HepG2 (cell line): ENCODE measurements around the gene MPC1. TPM values are rescaled to one million over a fixed set of nuclear protein-coding genes. Genes with fewer than 3 reads are reported as not detected.
A peak's percentile ranks its signal among the peaks of the same experiment; 100 is the strongest.

Experiments used
- CBFB ChIP-seq: sonication (generic); formaldehyde crosslinking; IDR thresholded peaks from 2 replicates; pipeline ENCODE4 v1.4.0; 2020; ENCODE audit warnings: missing genetic modification reagents
- GPN1 ChIP-seq: sonication (generic); formaldehyde crosslinking; IDR thresholded peaks from 2 replicates; pipeline ENCODE4 v1.5.1; 2020; ENCODE audit warnings: missing genetic modification reagents, borderline replicate concordance
- KDM2A ChIP-seq: sonication (generic); formaldehyde crosslinking; IDR thresholded peaks from 2 replicates; pipeline ENCODE4 v1.4.0; 2020; ENCODE audit warnings: low read depth, missing genetic modification reagents, borderline replicate concordance
- MAFF ChIP-seq: IDR thresholded peaks from 2 replicates; pipeline ENCODE4 v1.6.1; 2011; ENCODE audit warnings: low read depth, low read length, improper control_type of control experiment
- PLRG1 ChIP-seq: fragments of 450-650 bp; conservative IDR thresholded peaks from 2 replicates; pipeline ENCODE4 v1.6.1; 2016
- POLR2A ChIP-seq, 2 experiments: IDR thresholded peaks; 2 replicates each; pipeline ENCODE4 v1.6.1; 2011; ENCODE audit warnings: low read depth in 2 of 2, low read length in 2 of 2, mild to moderate bottlenecking in 1 of 2, moderate library complexity in 1 of 2; ENCODE audit not compliant: insufficient read depth in 1 of 2
- SIN3A ChIP-seq: IDR thresholded peaks from 2 replicates; pipeline ENCODE4 v1.6.1; 2011; ENCODE audit warnings: low read depth, mild to moderate bottlenecking, control low read depth, low read length, borderline replicate concordance
- SIN3B ChIP-seq: fragments of 150-350 bp; IDR thresholded peaks from 2 replicates; pipeline ENCODE4 v1.6.1; 2014; ENCODE audit warnings: low read length
- SNAPC2 ChIP-seq: sonication (generic); formaldehyde crosslinking; IDR thresholded peaks from 2 replicates; pipeline ENCODE4 v1.8.1; 2022; ENCODE audit warnings: mild to moderate bottlenecking, missing genetic modification reagents
- ZFP82 ChIP-seq: sonication (generic); formaldehyde crosslinking; IDR thresholded peaks from 2 replicates; pipeline ENCODE4 v1.5.1; 2020; ENCODE audit warnings: mild to moderate bottlenecking, missing genetic modification reagents, borderline replicate concordance
- ZNF263 ChIP-seq: sonication (generic); formaldehyde crosslinking; IDR thresholded peaks from 2 replicates; pipeline ENCODE4 v1.4.0; 2020; ENCODE audit warnings: missing genetic modification reagents
- ZNF382 ChIP-seq: sonication (generic); formaldehyde crosslinking; IDR thresholded peaks from 2 replicates; pipeline ENCODE4 v1.5.0; 2020; ENCODE audit warnings: missing genetic modification reagents, mild to moderate bottlenecking, borderline replicate concordance
- ZNF550 ChIP-seq: sonication (generic); formaldehyde crosslinking; IDR thresholded peaks from 2 replicates; pipeline ENCODE4 v1.4.0; 2020; ENCODE audit warnings: mild to moderate bottlenecking, missing genetic modification reagents, borderline replicate concordance
- ZNF777 ChIP-seq: sonication (generic); formaldehyde crosslinking; IDR thresholded peaks from 2 replicates; pipeline ENCODE4 v1.4.0; 2020; ENCODE audit warnings: missing genetic modification reagents
- polyA plus RNA-seq, 8 experiments: library from polyadenylated mRNA; depleted of rRNA in 3 of 8; stranded (reverse) in 7 of 8; unstranded in 1 of 8; fragments of >200 nt; fragmentation: Illumina TruSeq in 4 of 8; extraction: Trizol in 4 of 8; gene quantifications; 2 replicates each; pipeline versions ENCODE4 v1.2.1 to v1.2.3, GENCODE V29; 2011 to 2016; ENCODE audit warnings: low read depth in 4 of 8, missing spikeins in 1 of 8, mixed read lengths in 1 of 8; ENCODE audit not compliant: insufficient read depth in 1 of 8
- total RNA-seq, 5 experiments: library from RNA; depleted of rRNA; stranded (reverse); fragments of >200 nt; fragmentation: Illumina TruSeq; extraction: Trizol; gene quantifications; 2 replicates each; pipeline ENCODE4 v1.2.3, GENCODE V29; 2016; ENCODE audit warnings: low read depth in 1 of 5
- TF ChIP-seq, protein P1 (sequence below): sonication (generic); formaldehyde crosslinking; IDR thresholded peaks from 2 replicates; pipeline ENCODE4 v1.5.1; 2020; ENCODE audit warnings: mild to moderate bottlenecking, moderate library complexity, missing genetic modification reagents
- TF ChIP-seq, protein P2 (sequence below): sonication (generic); formaldehyde crosslinking; IDR thresholded peaks from 2 replicates; pipeline ENCODE4 v1.5.0; 2020; ENCODE audit warnings: missing genetic modification reagents, mild to moderate bottlenecking, borderline replicate concordance
- TF ChIP-seq, protein P3 (sequence below): IDR thresholded peaks from 2 replicates; pipeline ENCODE4 v1.4.0; 2020; ENCODE audit warnings: mild to moderate bottlenecking, missing genetic modification reagents
- TF ChIP-seq, protein P4 (sequence below): IDR thresholded peaks from 2 replicates; pipeline ENCODE4 v1.6.1; 2016; ENCODE audit warnings: missing compliant biosample characterization, missing genetic modification reagents, borderline replicate concordance
- TF ChIP-seq, protein P5 (sequence below): IDR thresholded peaks from 2 replicates; pipeline ENCODE4 v1.6.1; 2018; ENCODE audit warnings: missing genetic modification reagents, mild to moderate bottlenecking, missing compliant biosample characterization

The MPC1 gene
- total and polyA plus RNA-seq, 2 of the 13 experiments (the other 11 are each of a cell fraction or from before 2014, with no cell fraction given): 189 to 214 TPM

DNA sequence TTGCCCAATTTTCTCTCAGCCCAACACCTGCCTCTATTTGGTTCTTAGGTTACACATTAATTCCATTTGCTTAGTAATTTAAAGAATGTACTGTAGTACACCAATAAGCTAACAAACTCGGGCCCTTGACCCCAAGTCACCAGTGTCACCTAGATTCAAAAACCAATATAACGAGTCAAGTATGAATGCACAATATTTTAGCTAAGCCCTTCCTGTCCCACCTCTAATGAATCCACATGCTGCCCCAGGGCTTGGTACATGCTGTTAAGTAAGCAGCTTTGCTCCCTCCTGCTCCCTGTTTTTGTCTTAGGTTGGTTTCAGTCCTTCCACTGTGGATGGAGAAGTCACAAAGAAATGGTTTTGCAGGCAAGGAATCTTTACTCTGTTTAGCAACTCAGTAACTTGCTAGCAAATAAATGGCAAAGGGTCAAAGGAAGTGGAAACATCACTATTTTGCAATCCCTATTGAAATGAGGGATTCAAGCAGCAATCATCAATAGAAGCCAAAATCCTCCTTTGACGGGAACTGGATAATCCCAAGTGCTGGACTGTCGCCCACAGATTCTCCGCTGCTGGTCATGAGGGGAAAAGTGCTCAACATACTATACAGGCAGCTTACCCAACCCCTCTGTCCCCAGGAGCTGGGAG lies 5.0 kb upstream of the MPC1 start (continued):
- TF ChIP-seq, protein P1, sequence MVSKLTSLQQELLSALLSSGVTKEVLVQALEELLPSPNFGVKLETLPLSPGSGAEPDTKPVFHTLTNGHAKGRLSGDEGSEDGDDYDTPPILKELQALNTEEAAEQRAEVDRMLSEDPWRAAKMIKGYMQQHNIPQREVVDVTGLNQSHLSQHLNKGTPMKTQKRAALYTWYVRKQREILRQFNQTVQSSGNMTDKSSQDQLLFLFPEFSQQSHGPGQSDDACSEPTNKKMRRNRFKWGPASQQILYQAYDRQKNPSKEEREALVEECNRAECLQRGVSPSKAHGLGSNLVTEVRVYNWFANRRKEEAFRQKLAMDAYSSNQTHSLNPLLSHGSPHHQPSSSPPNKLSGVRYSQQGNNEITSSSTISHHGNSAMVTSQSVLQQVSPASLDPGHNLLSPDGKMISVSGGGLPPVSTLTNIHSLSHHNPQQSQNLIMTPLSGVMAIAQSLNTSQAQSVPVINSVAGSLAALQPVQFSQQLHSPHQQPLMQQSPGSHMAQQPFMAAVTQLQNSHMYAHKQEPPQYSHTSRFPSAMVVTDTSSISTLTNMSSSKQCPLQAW: peak; percentile 96
- TF ChIP-seq, protein P2, sequence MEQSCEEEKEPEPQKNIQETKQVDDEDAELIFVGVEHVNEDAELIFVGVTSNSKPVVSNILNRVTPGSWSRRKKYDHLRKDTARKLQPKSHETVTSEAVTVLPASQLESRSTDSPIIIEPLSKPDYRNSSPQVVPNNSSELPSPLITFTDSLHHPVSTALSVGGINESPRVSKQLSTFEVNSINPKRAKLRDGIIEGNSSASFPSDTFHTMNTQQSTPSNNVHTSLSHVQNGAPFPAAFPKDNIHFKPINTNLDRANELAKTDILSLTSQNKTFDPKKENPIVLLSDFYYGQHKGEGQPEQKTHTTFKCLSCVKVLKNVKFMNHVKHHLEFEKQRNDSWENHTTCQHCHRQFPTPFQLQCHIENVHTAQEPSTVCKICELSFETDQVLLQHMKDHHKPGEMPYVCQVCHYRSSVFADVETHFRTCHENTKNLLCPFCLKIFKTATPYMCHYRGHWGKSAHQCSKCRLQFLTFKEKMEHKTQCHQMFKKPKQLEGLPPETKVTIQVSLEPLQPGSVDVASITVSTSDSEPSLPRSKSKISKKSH (CRISPR knock-in tag): no peak
- 0 out of 2 replicates have a peak, but pooled peaks have one; percentile 22 for TF ChIP-seq ZNF550 (CRISPR knock-in tag)
- TF ChIP-seq, protein P3, sequence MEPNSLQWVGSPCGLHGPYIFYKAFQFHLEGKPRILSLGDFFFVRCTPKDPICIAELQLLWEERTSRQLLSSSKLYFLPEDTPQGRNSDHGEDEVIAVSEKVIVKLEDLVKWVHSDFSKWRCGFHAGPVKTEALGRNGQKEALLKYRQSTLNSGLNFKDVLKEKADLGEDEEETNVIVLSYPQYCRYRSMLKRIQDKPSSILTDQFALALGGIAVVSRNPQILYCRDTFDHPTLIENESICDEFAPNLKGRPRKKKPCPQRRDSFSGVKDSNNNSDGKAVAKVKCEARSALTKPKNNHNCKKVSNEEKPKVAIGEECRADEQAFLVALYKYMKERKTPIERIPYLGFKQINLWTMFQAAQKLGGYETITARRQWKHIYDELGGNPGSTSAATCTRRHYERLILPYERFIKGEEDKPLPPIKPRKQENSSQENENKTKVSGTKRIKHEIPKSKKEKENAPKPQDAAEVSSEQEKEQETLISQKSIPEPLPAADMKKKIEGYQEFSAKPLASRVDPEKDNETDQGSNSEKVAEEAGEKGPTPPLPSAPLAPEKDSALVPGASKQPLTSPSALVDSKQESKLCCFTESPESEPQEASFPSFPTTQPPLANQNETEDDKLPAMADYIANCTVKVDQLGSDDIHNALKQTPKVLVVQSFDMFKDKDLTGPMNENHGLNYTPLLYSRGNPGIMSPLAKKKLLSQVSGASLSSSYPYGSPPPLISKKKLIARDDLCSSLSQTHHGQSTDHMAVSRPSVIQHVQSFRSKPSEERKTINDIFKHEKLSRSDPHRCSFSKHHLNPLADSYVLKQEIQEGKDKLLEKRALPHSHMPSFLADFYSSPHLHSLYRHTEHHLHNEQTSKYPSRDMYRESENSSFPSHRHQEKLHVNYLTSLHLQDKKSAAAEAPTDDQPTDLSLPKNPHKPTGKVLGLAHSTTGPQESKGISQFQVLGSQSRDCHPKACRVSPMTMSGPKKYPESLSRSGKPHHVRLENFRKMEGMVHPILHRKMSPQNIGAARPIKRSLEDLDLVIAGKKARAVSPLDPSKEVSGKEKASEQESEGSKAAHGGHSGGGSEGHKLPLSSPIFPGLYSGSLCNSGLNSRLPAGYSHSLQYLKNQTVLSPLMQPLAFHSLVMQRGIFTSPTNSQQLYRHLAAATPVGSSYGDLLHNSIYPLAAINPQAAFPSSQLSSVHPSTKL: peak; percentile 95
- no peak for TF ChIP-seq SIN3B
- TF ChIP-seq, protein P4, sequence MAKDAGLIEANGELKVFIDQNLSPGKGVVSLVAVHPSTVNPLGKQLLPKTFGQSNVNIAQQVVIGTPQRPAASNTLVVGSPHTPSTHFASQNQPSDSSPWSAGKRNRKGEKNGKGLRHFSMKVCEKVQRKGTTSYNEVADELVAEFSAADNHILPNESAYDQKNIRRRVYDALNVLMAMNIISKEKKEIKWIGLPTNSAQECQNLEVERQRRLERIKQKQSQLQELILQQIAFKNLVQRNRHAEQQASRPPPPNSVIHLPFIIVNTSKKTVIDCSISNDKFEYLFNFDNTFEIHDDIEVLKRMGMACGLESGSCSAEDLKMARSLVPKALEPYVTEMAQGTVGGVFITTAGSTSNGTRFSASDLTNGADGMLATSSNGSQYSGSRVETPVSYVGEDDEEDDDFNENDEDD (CRISPR knock-in tag): peak; percentile 58; the same call in 1 of the 2 replicates
- TF ChIP-seq ZFP82 (CRISPR knock-in tag): no peak
- TF ChIP-seq SNAPC2 (CRISPR knock-in tag): peak; percentile 86; the same call in 1 of the 2 replicates
- TF ChIP-seq ZNF382 (CRISPR knock-in tag): no peak
- peak; percentile 43; the same call in 1 of the 2 replicates for TF ChIP-seq KDM2A (CRISPR knock-in tag)
- TF ChIP-seq, protein P5, sequence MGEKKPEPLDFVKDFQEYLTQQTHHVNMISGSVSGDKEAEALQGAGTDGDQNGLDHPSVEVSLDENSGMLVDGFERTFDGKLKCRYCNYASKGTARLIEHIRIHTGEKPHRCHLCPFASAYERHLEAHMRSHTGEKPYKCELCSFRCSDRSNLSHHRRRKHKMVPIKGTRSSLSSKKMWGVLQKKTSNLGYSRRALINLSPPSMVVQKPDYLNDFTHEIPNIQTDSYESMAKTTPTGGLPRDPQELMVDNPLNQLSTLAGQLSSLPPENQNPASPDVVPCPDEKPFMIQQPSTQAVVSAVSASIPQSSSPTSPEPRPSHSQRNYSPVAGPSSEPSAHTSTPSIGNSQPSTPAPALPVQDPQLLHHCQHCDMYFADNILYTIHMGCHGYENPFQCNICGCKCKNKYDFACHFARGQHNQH: peak; percentile 84
- no peak for TF ChIP-seq PLRG1
- no peak for TF ChIP-seq GPN1 (CRISPR knock-in tag)
- 0 out of 2 replicates have a peak, but pooled peaks have one; percentile 3 for TF ChIP-seq SIN3A
- no peak for TF ChIP-seq CBFB
- no peak for TF ChIP-seq ZNF777
- TF ChIP-seq ZNF263 (CRISPR knock-in tag): 0 out of 2 replicates have a peak, but pooled peaks have one; percentile 35
- TF ChIP-seq POLR2A (IDR thresholded peaks at IDR 0.05; ENCODE audit: insufficient read depth in 1 of 2, low read depth in 2 of 2, low read length in 2 of 2): peak in 1 of 2 experiments; percentile 61; a peak in 2 of 4 replicates
- no peak for TF ChIP-seq MAFF
